ENCODE measurements around the gene ACTL9.

Gene ACTL9

GRCh38 chr19:8684001-8684902, 14.3 kb downstream of the ACTL9 start:
- 86 to 92% methylated on average over 14 to 17 of the region's 21 CpGs for WGBS, 2 experiments (ENCODE audit: insufficient coverage in 2 of 2)
- Histone ChIP-seq H3K9me3 (ENCODE audit: control insufficient read depth, low read length) (peaks cover 15% of the 10 kb centered on the region), H3K4me1 (ENCODE audit: control insufficient read depth, insufficient read depth, low read length, poor library complexity, severe bottlenecking) (peaks cover 18% of the 10 kb centered on the region), H3K27ac (ENCODE audit: low read depth, low read length, severe bottlenecking) (no peak overlapping the region), H3K4me3 (ENCODE audit: extremely low read depth, insufficient read depth, low read length, poor library complexity, severe bottlenecking) (no peak overlapping the region), H3K36me3 (ENCODE audit: control insufficient read depth, insufficient read depth, low read length) (no peaks in the 10 kb centered on the region)

GRCh38 chr19:8682931-8683330, 15.7 kb downstream of the ACTL9 start:
- H3K9me3 ChIP-seq (ENCODE audit: control insufficient read depth, low read length): peaks cover 13% of the 10 kb centered on the region
- H3K27ac ChIP-seq (ENCODE audit: low read depth, low read length, severe bottlenecking): peak overlapping the region; percentile 0
- WGBS, 2 experiments (ENCODE audit: insufficient coverage in 2 of 2): 70 to 89% methylated on average over 1 of the region's 1 CpG

GRCh38 chr19:8682472-8682871, 16.1 kb downstream of the ACTL9 start:
- H3K4me1 ChIP-seq (ENCODE audit: control insufficient read depth, insufficient read depth, low read length, poor library complexity, severe bottlenecking): peaks cover 18% of the 10 kb centered on the region
- H3K36me3 ChIP-seq (ENCODE audit: control insufficient read depth, insufficient read depth, low read length): no peaks in the 10 kb centered on the region
- no peak overlapping the region for H3K27ac ChIP-seq (ENCODE audit: low read depth, low read length, severe bottlenecking)
- WGBS, 2 experiments (ENCODE audit: insufficient coverage in 2 of 2): 32 to 37% methylated on average over 2 of the region's 2 CpGs
- peaks cover 14% of the 10 kb centered on the region for H3K9me3 ChIP-seq (ENCODE audit: control insufficient read depth, low read length)
- H3K4me3 ChIP-seq (ENCODE audit: extremely low read depth, insufficient read depth, low read length, poor library complexity, severe bottlenecking): no peak overlapping the region

More at GRCh38 chr19:8682931-8683330, 15.7 kb downstream of the ACTL9 start:
- no peaks in the 10 kb centered on the region for H3K36me3 ChIP-seq (ENCODE audit: control insufficient read depth, insufficient read depth, low read length)
- H3K4me3 ChIP-seq (ENCODE audit: extremely low read depth, insufficient read depth, low read length, poor library complexity, severe bottlenecking): no peak overlapping the region
- peaks cover 18% of the 10 kb centered on the region for H3K4me1 ChIP-seq (ENCODE audit: control insufficient read depth, insufficient read depth, low read length, poor library complexity, severe bottlenecking)

GRCh38 chr19:8681345-8682029, 17.1 kb downstream of the ACTL9 start:
- Histone ChIP-seq H3K4me3 (ENCODE audit: extremely low read depth, insufficient read depth, low read length, poor library complexity, severe bottlenecking) (no peak overlapping the region), H3K36me3 (ENCODE audit: control insufficient read depth, insufficient read depth, low read length) (no peaks in the 10 kb centered on the region), H3K27ac (ENCODE audit: low read depth, low read length, severe bottlenecking) (peak overlapping the region; percentile 31), H3K9me3 (ENCODE audit: control insufficient read depth, low read length) (peaks cover 14% of the 10 kb centered on the region), H3K4me1 (ENCODE audit: control insufficient read depth, insufficient read depth, low read length, poor library complexity, severe bottlenecking) (peaks cover 18% of the 10 kb centered on the region)
- WGBS, 2 experiments (ENCODE audit: insufficient coverage in 2 of 2): 66 to 67% methylated on average over 1 to 2 of the region's 2 CpGs

GRCh38 chr19:8680676-8681344, 17.8 kb downstream of the ACTL9 start:
- peaks cover 18% of the 10 kb centered on the region for H3K4me1 ChIP-seq (ENCODE audit: control insufficient read depth, insufficient read depth, low read length, poor library complexity, severe bottlenecking)
- peak overlapping the region; percentile 31 for H3K27ac ChIP-seq (ENCODE audit: low read depth, low read length, severe bottlenecking)
- H3K4me3 ChIP-seq (ENCODE audit: extremely low read depth, insufficient read depth, low read length, poor library complexity, severe bottlenecking): no peak overlapping the region
- no peaks in the 10 kb centered on the region for H3K36me3 ChIP-seq (ENCODE audit: control insufficient read depth, insufficient read depth, low read length)
- H3K9me3 ChIP-seq (ENCODE audit: control insufficient read depth, low read length): peaks cover 14% of the 10 kb centered on the region
- 68 to 85% methylated on average over 2 of the region's 5 CpGs for WGBS, 2 experiments (ENCODE audit: insufficient coverage in 2 of 2)

- Histone ChIP-seq H3K4me3 (ENCODE audit: extremely low read depth, insufficient read depth, low read length, poor library complexity, severe bottlenecking) (no peak overlapping the region), H3K36me3 (ENCODE audit: control insufficient read depth, insufficient read depth, low read length) (no peaks in the 10 kb centered on the region), H3K4me1 (ENCODE audit: control insufficient read depth, insufficient read depth, low read length, poor library complexity, severe bottlenecking) (peaks cover 11% of the 10 kb centered on the region), H3K27ac (ENCODE audit: low read depth, low read length, severe bottlenecking) (no peak overlapping the region), H3K9me3 (ENCODE audit: control insufficient read depth, low read length) (peaks cover 14% of the 10 kb centered on the region)
These were observed 20.3 kb downstream of the ACTL9 start for GRCh38 chr19:8678244-8678807.

GRCh38 chr19:8675066-8675465, 23.5 kb downstream of the ACTL9 start:
- no peak overlapping the region for H3K4me3 ChIP-seq (ENCODE audit: extremely low read depth, insufficient read depth, low read length, poor library complexity, severe bottlenecking)
- H3K4me1 ChIP-seq (ENCODE audit: control insufficient read depth, insufficient read depth, low read length, poor library complexity, severe bottlenecking): peaks cover 6% of the 10 kb centered on the region
- H3K9me3 ChIP-seq (ENCODE audit: control insufficient read depth, low read length): peaks cover 4% of the 10 kb centered on the region
- no peaks in the 10 kb centered on the region for H3K36me3 ChIP-seq (ENCODE audit: control insufficient read depth, insufficient read depth, low read length)
- H3K27ac ChIP-seq (ENCODE audit: low read depth, low read length, severe bottlenecking): no peak overlapping the region
- WGBS, 2 experiments (ENCODE audit: insufficient coverage in 2 of 2): 53 to 65% methylated on average over 2 of the region's 3 CpGs

- H3K4me3 ChIP-seq (ENCODE audit: extremely low read depth, insufficient read depth, low read length, poor library complexity, severe bottlenecking): no peak overlapping the region
- peaks cover 6% of the 10 kb centered on the region for H3K4me1 ChIP-seq (ENCODE audit: control insufficient read depth, insufficient read depth, low read length, poor library complexity, severe bottlenecking)
- peaks cover 3% of the 10 kb centered on the region for H3K9me3 ChIP-seq (ENCODE audit: control insufficient read depth, low read length)
- no peaks in the 10 kb centered on the region for H3K36me3 ChIP-seq (ENCODE audit: control insufficient read depth, insufficient read depth, low read length)
- H3K27ac ChIP-seq (ENCODE audit: low read depth, low read length, severe bottlenecking): no peak overlapping the region
- 88 to 92% methylated on average over 4 to 6 of the region's 6 CpGs for WGBS, 2 experiments (ENCODE audit: insufficient coverage in 2 of 2)
These were observed 25.2 kb downstream of the ACTL9 start for GRCh38 chr19:8673276-8673891.

- 51 to 79% methylated on average over 2 to 4 of the region's 9 CpGs for WGBS, 2 experiments (ENCODE audit: insufficient coverage in 2 of 2)
- H3K4me3 ChIP-seq (ENCODE audit: extremely low read depth, insufficient read depth, low read length, poor library complexity, severe bottlenecking): no peak overlapping the region
These were observed 31.7 kb downstream of the ACTL9 start for GRCh38 chr19:8666814-8667405.

More at GRCh38 chr19:8666814-8667405, 31.7 kb downstream of the ACTL9 start:
- Histone ChIP-seq H3K27ac (ENCODE audit: low read depth, low read length, severe bottlenecking) (no peak overlapping the region), H3K4me1 (ENCODE audit: control insufficient read depth, insufficient read depth, low read length, poor library complexity, severe bottlenecking) (peaks cover 6% of the 10 kb centered on the region), H3K9me3 (ENCODE audit: control insufficient read depth, low read length) (no peaks in the 10 kb centered on the region), H3K36me3 (ENCODE audit: control insufficient read depth, insufficient read depth, low read length) (no peaks in the 10 kb centered on the region)

All from mesodermal cell (in vitro differentiated cells).